Tibial nerve (tissue), 4 donors: ENCODE data around the gene LEF1. TPM values are rescaled to one million over a fixed set of nuclear protein-coding genes. Genes with fewer than 3 reads are reported as not detected.

Source experiments
- DNase-seq, 2 donors: peaks; one replicate each; pipeline ENCODE4 v3.0.0-alpha.2; 2019; ENCODE audit warnings: low spot score in 2 of 2
- H3K27ac ChIP-seq, 4 donors: fragments of 200-600 bp; sonication (generic) in 3 of 4; one replicate each; pipeline ENCODE4 v1.5.1; 2017 to 2019; ENCODE audit warnings: mild to moderate bottlenecking in 1 of 4
- H3K27me3 ChIP-seq, 2 donors: fragments of 200-600 bp; sonication (generic) in 1 of 2; one replicate each; pipeline versions ENCODE4 v1.5.1 to v1.6.0; 2017 to 2019
- H3K36me3 ChIP-seq, 3 donors: fragments of 200-600 bp; sonication (generic); one replicate each; pipeline ENCODE4 v1.5.1; 2018 to 2019
- H3K4me1 ChIP-seq, 4 donors: fragments of 200-600 bp; sonication (generic) in 3 of 4; one replicate each; pipeline ENCODE4 v1.5.1; 2017 to 2019
- H3K4me3 ChIP-seq, 4 donors: fragments of 200-600 bp; sonication (generic) in 3 of 4; one replicate each; pipeline ENCODE4 v1.5.1; 2017 to 2019; ENCODE audit warnings: mild to moderate bottlenecking in 1 of 4, moderate library complexity in 1 of 4
- H3K9me3 ChIP-seq, 4 donors: fragments of 200-600 bp; sonication (generic) in 3 of 4; one replicate each; pipeline ENCODE4 v1.5.1; 2017 to 2019
- EP300 ChIP-seq, 2 donors: sonication (generic); formaldehyde crosslinking; IDR thresholded peaks; one replicate each; pipeline ENCODE4 v1.6.1; 2017; ENCODE audit warnings: antibody characterized with exemption in 2 of 2, mild to moderate bottlenecking in 1 of 2
- POLR2A ChIP-seq, 2 donors: fragments of 450-650 bp; IDR thresholded peaks; one replicate each; pipeline ENCODE4 v1.6.1; 2017; ENCODE audit warnings: antibody characterized with exemption in 2 of 2, mild to moderate bottlenecking in 2 of 2, moderate library complexity in 2 of 2
- WGBS, 2 donors: methylation state at CpG; one replicate each; pipeline ENCODE4 v1.1.5; 2018; 5-methylcytosine and 5-hydroxymethylcytosine counted together
- total RNA-seq, 4 donors: library from RNA; depleted of rRNA; stranded (reverse); fragments of >200 nt; gene quantifications; one replicate each; pipeline ENCODE4 v1.1.0, GENCODE V29; 2016
- TF ChIP-seq, protein P1 (sequence below), 5 experiments: fragments of 200-600 bp in 3 of 5; fragments of 450-650 bp in 2 of 5; sonication (generic) in 3 of 5; IDR thresholded peaks; one replicate each; pipeline ENCODE4 v1.5.1; 2016 to 2019; ENCODE audit warnings: antibody characterized with exemption in 5 of 5, mild to moderate bottlenecking in 3 of 5, moderate library complexity in 2 of 5

Gene LEF1
- total RNA-seq, 4 donors from 2014 or later = 1.9 to 11.7 (median 8.3) TPM

DNA sequence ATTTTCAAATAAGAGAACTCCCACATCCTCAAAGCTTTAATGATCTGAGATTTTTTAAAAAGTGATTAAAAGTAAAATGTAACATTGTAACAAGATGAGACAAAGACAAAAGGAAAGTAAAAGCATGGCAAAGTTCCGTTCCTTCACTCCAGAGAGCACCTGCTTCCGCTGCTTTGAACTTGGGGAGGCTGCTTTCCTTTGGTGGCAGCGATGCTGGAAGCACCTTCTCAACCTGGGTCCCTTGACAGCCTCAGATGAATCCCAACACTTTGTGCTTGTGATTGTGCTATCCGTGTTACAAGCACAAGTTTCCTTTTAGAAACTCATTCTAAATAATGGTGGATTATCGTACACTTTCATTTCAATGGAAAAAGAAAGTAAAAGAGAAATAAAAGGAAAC lies 119.3 kb downstream of the LEF1 start:
- TF ChIP-seq POLR2A (IDR thresholded peaks at IDR 0.05) = no peak
- no peak for TF ChIP-seq EP300 (IDR thresholded peaks at IDR 0.05)
- TF ChIP-seq, protein P1, sequence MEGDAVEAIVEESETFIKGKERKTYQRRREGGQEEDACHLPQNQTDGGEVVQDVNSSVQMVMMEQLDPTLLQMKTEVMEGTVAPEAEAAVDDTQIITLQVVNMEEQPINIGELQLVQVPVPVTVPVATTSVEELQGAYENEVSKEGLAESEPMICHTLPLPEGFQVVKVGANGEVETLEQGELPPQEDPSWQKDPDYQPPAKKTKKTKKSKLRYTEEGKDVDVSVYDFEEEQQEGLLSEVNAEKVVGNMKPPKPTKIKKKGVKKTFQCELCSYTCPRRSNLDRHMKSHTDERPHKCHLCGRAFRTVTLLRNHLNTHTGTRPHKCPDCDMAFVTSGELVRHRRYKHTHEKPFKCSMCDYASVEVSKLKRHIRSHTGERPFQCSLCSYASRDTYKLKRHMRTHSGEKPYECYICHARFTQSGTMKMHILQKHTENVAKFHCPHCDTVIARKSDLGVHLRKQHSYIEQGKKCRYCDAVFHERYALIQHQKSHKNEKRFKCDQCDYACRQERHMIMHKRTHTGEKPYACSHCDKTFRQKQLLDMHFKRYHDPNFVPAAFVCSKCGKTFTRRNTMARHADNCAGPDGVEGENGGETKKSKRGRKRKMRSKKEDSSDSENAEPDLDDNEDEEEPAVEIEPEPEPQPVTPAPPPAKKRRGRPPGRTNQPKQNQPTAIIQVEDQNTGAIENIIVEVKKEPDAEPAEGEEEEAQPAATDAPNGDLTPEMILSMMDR (IDR thresholded peaks at IDR 0.05) = no peak
- DNase-seq = no peak
- H3K27ac ChIP-seq = no peak overlapping the region
- 85 to 86% methylated on average over 5 of the region's 5 CpGs for WGBS, 2 donors
- H3K9me3 ChIP-seq = no peaks in the 10 kb centered on the region
- H3K36me3 ChIP-seq = no peaks in the 10 kb centered on the region
- no peaks in the 10 kb centered on the region for H3K27me3 ChIP-seq
- H3K4me1 ChIP-seq = peaks cover 0 to 3% (median 0%) of the 10 kb centered on the region in 4 donors
- no peak overlapping the region for H3K4me3 ChIP-seq

GRCh38 chr4:108048997-108049396 lies 119.7 kb downstream of the LEF1 start:
- peaks cover 0 to 3% (median 0%) of the 10 kb centered on the region in 4 donors for H3K4me1 ChIP-seq
- TF ChIP-seq EP300 (IDR thresholded peaks at IDR 0.05) (no peak), POLR2A (IDR thresholded peaks at IDR 0.05) (no peak)
- TF ChIP-seq, protein P1 (IDR thresholded peaks at IDR 0.05) = no peak
- H3K27me3 ChIP-seq = no peaks in the 10 kb centered on the region
- no peaks in the 10 kb centered on the region for H3K9me3 ChIP-seq
- H3K27ac ChIP-seq = no peak overlapping the region
- no peaks in the 10 kb centered on the region for H3K36me3 ChIP-seq
- H3K4me3 ChIP-seq = no peak overlapping the region
- no peak for DNase-seq
- 87 to 90% methylated on average over 7 of the region's 7 CpGs for WGBS, 2 donors

DNA sequence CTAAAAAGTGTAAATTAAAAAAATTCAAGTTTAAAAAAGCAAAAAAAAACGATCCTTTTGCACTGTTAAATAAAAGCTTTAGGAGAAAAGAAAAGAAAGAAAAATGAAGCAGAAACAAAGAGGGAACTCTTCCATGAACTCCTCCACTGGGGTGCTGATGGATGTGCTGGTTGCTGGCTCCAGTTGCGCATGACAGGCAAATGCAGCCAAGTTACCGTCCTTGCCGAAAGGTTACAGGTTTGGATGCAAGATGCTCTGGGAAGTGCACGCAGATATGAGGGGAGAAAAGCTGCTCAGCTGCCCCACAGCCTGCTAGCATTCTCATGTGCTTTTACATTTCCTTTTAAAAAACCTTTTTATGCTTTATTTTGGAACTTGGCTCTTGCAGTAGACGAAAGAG lies 120.6 kb downstream of the LEF1 start:
- 77 to 78% methylated on average over 6 of the region's 6 CpGs for WGBS, 2 donors
- H3K36me3 ChIP-seq = peaks cover 0 to under 1% (median 0%) of the 10 kb centered on the region in 3 donors
- peaks cover 0 to 3% (median 0%) of the 10 kb centered on the region in 4 donors for H3K4me1 ChIP-seq
- H3K9me3 ChIP-seq = no peaks in the 10 kb centered on the region
- no peaks in the 10 kb centered on the region for H3K27me3 ChIP-seq
- no peak for TF ChIP-seq POLR2A (IDR thresholded peaks at IDR 0.05)
- TF ChIP-seq, protein P1 (IDR thresholded peaks at IDR 0.05) = no peak
- no peak for TF ChIP-seq EP300 (IDR thresholded peaks at IDR 0.05)
- H3K27ac ChIP-seq = no peak overlapping the region
- DNase-seq = no peak
- no peak overlapping the region for H3K4me3 ChIP-seq

DNA sequence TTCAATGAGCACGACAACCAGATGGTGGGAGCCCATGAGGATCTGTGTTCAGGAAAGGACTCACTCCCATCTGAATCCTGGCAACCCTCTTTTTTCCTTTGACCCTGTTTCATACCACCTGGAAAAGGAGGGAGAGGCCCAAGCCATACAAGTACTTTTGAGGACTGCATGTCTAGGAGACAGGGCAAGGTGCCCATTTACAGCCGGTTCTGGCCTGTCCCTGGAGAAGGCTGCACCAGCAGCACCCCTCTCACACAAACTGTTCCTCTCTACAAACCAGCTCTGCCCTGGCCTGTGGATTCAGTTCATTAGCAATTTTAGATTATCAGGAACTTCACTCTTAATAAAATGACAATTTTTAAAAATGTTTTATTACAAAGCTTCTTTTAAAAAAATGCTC lies 121.5 kb downstream of the LEF1 start:
- H3K4me1 ChIP-seq = peaks cover 0 to 3% (median 0%) of the 10 kb centered on the region in 4 donors
- H3K36me3 ChIP-seq = peaks cover 0 to 3% (median 0%) of the 10 kb centered on the region in 3 donors
- no peak overlapping the region for H3K27ac ChIP-seq
- H3K27me3 ChIP-seq = no peaks in the 10 kb centered on the region
- no peaks in the 10 kb centered on the region for H3K9me3 ChIP-seq
- DNase-seq = no peak
- TF ChIP-seq, protein P1 (IDR thresholded peaks at IDR 0.05) = no peak
- H3K4me3 ChIP-seq = no peak overlapping the region
- 67 to 85% methylated on average over 2 of the region's 2 CpGs for WGBS, 2 donors

DNA sequence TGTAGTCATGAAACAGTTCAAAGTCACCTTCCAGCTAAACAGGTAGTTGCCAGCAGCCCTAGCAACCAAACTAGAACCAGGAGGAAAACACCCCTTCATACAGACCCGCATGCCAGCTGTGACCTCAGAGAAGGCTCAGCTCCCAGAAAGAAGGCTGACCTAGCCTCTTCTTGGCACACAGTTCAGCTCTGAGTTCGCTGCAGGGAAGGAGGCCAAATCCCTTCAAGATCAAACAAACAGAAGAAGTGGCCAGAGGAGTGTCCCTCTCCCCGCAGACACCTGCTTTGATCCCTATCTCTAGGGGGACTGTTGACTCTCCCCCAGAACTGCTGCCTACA lies 123.1 kb downstream of the LEF1 start:
- Histone ChIP-seq H3K27ac (no peak overlapping the region), H3K4me3 (no peak overlapping the region), H3K4me1 (peaks cover 0 to 3% (median 0%) of the 10 kb centered on the region in 4 donors), H3K27me3 (no peaks in the 10 kb centered on the region), H3K9me3 (no peaks in the 10 kb centered on the region), H3K36me3 (peaks cover 0 to 3% (median 0%) of the 10 kb centered on the region in 3 donors)
- 26 to 31% methylated on average over 3 of the region's 3 CpGs for WGBS, 2 donors
- no peak for TF ChIP-seq EP300 (IDR thresholded peaks at IDR 0.05)
- DNase-seq = peak in 1 of 2 donors; percentile 18
